GM12891 (cell line): ENCODE data around the gene BTBD9.

Experiments
- PAX5 ChIP-seq: IDR thresholded peaks from 2 replicates; pipeline ENCODE4 v1.6.1; 2011; ENCODE audit warnings: low read length, moderate library complexity, mild to moderate bottlenecking; ENCODE audit not compliant: insufficient read depth, severe bottlenecking
- POLR2A ChIP-seq: IDR thresholded peaks from 2 replicates; pipeline ENCODE4 v1.6.1; 2011; ENCODE audit warnings: low read depth, low read length, control low read depth
- TAF1 ChIP-seq: IDR thresholded peaks from 2 replicates; pipeline ENCODE4 v1.6.1; 2011; ENCODE audit warnings: low read depth, low read length, control low read depth

GRCh38 chr6:38584731-38585130 lies 55.0 kb downstream of the BTBD9 start:
- TF ChIP-seq TAF1 (no peak), POLR2A (no peak), PAX5 (no peak)
